ENCODE data around the gene GCM1.

GRCh38 chr6:53086302-53086701, 62.3 kb downstream of the GCM1 start:
- no peak for TF ChIP-seq CTCF (IDR thresholded peaks at IDR 0.05; ENCODE audit: low read depth, low read length)
- TF ChIP-seq POLR2A (IDR thresholded peaks at IDR 0.05; ENCODE audit: extremely low read depth, insufficient read length) = no peak
- no peak for TF ChIP-seq MYC (IDR thresholded peaks at IDR 0.05; ENCODE audit: low read depth, low read length)

Data from NB4 (cell line).